GM12873 (cell line): ENCODE results near the gene FYN.

Experiments
- CTCF ChIP-seq: IDR thresholded peaks from 2 replicates; pipeline ENCODE4 v1.5.1; 2012; ENCODE audit warnings: low read depth, mild to moderate bottlenecking, moderate library complexity, low read length, control low read depth; ENCODE audit not compliant: insufficient read depth; ENCODE audit errors: missing control alignments

FYN gene

GRCh38 chr6:111772381-111772780 lies 100.9 kb downstream of the FYN start:
- no peak for TF ChIP-seq CTCF

GRCh38 chr6:111771629-111772028 lies 101.6 kb downstream of the FYN start:
- no peak for TF ChIP-seq CTCF

GRCh38 chr6:111771094-111771432 lies 102.2 kb downstream of the FYN start:
- TF ChIP-seq CTCF, result no peak

GRCh38 chr6:111770263-111771093 lies 102.8 kb downstream of the FYN start:
- no peak for TF ChIP-seq CTCF

GRCh38 chr6:111769365-111770152 lies 103.7 kb downstream of the FYN start:
- TF ChIP-seq CTCF, result no peak

- TF ChIP-seq CTCF, result no peak
These were observed 104.9 kb downstream of the FYN start for GRCh38 chr6:111768431-111768770.

- TF ChIP-seq CTCF, result no peak
These were observed 105.4 kb downstream of the FYN start for GRCh38 chr6:111767752-111768430.
